Retina (tissue), 1 donor: ENCODE results near the gene ADARB1.

Experiments used
- DNase-seq: peaks from one replicate; pipeline ENCODE4 v3.0.0-alpha.2; 2016

The ADARB1 gene

DNA sequence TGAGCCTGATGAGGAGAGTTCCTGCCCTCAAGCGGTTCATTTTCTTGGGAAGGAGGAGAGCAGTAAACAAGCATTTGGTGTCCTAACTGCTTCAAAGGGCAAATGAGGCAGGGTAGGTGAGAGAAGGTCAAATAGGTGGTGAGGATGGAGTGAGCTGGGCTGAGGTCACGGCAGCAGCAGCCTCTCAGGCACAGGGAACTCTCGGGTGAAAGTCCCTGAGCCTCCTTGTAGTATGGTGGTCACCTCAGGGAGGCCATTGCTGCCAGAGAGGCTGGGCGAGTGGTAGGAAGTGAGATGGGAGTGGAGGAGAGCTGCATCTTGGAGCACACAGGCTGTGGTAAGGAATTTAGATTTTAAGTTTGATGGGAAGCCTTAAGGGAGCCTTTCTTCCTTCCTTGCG, 4.0 kb downstream of the ADARB1 start:
- no peak for DNase-seq

DNA sequence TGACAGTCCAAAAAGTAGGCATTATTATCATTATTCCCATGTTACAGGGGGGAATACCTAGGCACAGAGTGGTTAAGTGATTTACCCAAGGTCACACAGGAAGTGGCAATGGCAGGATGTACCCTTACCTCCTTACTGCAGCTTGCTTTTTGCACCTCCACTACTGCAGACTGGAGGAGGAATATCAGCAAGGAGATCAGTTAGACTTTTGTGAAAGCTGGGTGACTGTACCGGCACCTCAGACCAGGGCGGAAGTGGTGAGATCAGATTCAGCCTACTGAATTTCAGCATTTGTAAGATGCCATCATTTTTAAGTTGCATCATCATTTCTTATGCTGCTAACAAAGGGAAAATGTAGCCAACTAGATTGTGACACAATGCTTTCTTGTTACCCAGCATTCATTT, 4.5 kb downstream of the ADARB1 start:
- no peak for DNase-seq

DNA sequence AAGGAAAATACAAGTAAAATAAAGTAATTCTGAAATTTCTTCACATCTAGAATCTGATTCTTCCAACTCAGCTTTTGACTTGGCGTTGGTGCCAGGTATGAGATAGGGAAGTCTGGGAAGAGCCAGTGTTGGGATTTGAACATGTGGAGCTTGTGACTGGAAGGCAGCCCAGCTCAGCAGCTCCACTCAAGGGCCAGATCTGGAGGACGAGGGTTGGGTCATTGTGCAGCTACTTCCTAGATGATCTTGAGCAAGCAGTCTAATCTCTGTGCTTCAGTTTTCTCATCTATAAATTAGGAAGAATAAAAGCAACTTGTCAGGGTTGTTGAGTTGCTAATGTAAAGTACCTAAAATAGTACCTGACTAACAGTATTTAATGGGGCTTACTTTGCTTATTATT, 5.0 kb downstream of the ADARB1 start:
- DNase-seq = no peak

DNA sequence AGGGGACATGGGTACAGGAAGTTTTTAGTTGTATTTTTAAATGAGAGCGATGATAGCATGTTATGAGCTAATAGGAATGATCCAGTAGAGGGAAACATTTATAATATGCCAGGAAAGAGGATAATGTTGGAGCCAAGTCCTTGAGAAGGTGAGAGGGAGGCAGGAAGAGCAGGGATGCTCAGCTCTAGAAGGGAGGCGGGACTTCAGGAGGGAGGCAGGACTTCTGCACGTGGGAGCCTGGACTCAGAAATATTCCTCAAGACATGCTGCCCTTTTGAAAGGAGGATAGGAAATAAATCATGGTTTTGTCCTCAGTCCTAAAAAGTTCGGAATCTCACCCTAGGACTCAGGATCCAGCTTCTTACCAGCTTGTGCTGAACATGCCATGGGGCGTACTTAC, 5.9 kb downstream of the ADARB1 start:
- DNase-seq = no peak

- DNase-seq = no peak
Measured at GRCh38 chr21:45080639-45081414, 6.4 kb downstream of the ADARB1 start.

GRCh38 chr21:45081636-45082035, 7.3 kb downstream of the ADARB1 start:
- no peak for DNase-seq

DNA sequence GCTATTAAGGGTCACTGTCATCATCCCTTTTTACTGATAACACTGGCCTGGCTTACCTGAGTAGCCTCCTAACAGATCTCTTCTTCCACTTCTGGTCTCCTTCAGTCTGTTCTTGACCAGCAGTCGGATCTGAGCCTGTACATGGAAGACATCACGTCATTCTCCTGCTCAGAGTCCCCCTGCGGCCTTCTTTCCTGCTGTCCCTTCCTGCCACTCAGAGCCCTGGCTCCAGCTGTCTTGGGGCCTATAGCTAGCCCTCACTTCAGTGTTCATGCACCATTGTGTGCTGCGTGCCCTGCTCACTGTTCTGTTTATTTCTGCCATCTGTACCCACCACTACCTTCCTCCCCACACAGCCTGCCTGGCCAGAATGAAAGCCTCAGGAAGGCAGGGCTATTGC, 8.4 kb downstream of the ADARB1 start:
- DNase-seq = no peak

GRCh38 chr21:45084121-45084520, 9.7 kb downstream of the ADARB1 start:
- no peak for DNase-seq

- no peak for DNase-seq
Measured at GRCh38 chr21:45084881-45085536, 10.6 kb downstream of the ADARB1 start.

DNA sequence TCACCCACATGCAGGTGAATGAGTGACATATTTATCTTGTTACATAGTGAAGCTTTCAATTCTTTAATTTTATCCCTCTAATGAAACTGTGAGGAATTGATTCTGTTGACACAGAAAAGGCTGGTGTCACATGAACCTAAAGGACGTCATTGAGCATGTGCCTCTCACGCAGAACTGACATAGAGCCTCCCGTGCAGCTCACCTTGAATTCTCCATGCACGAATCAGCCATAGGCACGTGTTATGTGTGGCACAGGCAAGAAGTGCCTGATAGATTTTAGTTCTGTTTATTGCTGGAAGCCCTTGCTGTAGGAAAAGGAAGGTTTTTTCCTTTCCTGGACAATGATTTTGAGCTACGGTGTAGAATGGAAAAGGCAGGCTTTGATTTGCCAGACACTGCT, 11.3 kb downstream of the ADARB1 start:
- no peak for DNase-seq

DNA sequence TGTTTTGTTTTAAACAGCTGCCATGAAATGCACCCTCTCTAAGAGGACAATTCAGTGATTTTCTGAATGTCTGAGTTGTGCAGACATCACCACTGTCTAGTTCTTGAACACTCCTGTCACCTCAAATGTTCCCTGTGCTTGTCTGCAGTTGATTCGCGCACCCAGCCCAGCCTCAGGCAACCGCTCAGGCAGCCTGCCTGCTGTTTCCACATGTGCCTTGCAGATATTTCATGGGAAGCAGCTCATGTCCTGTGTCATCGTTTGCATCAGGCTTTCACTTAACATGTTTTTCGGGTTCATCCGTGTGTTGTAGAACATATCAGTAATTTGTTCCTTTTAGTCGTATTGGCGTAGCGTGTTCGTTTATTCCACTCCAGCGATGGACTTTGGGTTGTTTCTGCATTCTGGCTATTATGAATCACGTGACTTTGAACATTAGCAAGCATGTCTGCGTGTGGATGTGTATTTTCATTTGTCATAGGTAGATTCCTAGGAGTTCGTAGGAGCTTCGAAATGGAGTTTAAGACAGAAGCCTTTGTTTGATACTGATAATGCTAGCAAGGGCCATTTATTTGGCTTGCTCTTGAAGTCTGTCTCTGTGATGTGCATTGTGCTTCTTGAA, 12.1 kb downstream of the ADARB1 start:
- DNase-seq = peak; percentile 56

- DNase-seq = no peak
Measured at GRCh38 chr21:45087022-45087823, 12.8 kb downstream of the ADARB1 start.

DNA sequence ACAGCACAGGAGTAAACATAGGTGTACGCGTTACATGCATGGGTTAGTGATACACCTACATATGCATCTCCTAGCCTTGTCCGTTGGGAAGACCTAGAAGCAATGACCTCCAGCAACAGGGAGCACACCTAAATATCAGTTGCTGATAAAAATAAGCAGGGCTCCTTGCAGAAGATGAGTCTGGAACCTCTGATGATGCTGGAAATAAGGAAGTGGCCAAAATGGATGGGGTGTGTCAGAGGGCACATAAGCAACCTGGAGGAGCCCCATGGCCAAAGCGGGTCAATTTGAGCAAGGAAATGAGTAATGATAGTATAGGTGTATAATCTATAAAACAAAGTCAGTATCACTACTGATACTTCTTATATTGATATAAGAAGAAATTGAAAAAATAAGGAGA, 13.7 kb downstream of the ADARB1 start:
- no peak for DNase-seq

DNA sequence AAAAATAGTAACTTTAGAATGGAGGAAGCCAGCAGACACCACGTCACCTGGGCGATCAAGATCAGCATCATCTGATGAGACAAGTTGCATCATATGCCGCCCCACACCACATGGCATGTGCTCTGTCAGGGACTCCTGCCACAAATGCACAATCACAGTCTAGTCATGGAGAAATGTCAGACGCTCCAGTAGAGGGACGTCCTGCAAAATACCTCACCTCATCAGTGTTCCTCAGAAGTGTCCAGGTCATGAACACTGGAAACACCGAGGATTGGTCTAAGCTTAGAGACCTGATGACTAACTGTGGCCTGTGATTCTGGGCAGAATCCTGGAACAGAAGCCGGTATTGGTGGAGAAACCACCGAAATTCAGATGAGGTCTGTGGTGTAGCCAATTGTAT, 14.3 kb downstream of the ADARB1 start:
- DNase-seq = no peak

GRCh38 chr21:45089964-45090363, 15.6 kb downstream of the ADARB1 start:
- no peak for DNase-seq

GRCh38 chr21:45090966-45091365, 16.6 kb downstream of the ADARB1 start:
- DNase-seq = no peak

DNA sequence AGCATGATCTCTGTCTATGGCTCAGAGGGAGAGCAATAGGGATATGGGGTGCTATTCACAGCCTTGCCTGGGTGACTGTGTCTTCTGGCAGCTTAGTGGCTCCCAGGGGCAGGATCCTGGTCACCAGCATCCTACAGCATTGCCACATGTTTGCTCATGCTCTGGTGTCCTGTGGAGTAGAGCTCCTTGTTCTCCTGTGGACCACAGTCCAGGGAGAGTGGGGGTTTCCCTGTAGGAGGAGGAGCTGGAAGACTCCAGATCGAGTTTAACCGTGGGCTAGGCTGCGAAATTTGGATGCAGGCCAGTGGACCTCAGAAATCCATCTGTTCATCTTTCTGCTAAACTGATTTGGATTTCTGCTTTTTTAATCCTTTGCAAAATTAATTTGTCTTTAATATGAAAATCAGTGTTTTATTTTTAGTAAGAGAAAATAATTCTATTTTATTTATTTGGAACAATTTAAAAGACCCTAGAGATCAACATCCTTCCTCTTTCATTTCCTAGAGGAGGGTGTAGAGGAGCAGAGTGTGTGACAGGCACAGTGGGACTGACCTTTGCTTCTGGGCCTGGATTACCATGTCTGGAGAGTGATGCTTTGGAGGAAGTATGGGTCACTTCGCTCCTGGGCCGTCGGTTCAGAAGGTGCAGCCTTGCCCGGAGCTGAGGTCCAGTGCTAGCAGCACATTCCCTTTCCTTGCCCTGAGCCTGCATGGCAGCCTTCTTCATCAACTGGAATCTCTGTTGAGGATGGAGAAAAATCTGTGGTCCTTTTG, 17.4 kb downstream of the ADARB1 start:
- DNase-seq = no peak

DNA sequence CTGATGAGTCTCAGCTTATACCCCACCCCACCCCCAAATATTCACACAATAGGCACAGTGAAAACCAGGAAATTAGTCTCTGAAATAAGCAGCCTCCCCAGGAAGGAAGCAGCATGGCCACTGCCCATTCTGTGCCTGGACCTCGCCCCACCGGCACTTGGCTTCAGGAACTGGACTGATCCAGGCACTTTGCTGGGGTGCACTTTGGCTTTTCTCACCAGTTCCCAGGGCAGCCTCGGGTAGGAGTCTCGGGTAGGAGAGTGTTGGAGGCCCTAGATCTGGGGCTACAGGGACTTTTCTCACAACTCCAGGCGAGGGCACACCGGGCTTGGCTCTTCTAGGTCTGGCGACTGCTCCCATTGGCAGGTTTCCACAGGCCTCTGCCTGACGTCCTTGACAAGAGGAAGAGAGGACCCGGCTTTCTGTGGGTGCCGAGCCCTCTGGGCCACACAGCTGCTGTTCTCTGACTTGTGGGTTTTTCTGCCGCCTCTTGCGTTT, 18.7 kb downstream of the ADARB1 start:
- DNase-seq = no peak

DNA sequence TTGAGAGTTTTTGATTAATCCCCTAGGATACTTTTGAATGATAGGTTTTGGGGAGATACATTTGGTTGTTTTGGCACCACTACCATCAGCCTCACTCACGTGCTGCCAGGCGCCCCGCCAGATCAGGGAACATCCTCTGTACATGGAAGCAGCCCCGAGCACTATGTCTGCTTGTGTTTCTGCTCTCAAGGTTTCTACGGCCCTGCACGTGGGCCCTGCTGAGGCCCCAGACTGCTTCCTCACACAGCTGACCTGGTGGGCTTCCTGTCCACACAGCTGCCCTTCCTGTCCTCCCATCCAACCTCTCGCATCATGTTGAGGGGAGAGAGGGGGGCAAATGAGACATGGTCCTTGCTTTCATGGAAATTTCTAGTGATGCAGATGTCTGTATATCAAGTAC, 20.0 kb downstream of the ADARB1 start:
- no peak for DNase-seq

- DNase-seq = no peak
Measured at GRCh38 chr21:45095505-45095904, 21.1 kb downstream of the ADARB1 start.

DNA sequence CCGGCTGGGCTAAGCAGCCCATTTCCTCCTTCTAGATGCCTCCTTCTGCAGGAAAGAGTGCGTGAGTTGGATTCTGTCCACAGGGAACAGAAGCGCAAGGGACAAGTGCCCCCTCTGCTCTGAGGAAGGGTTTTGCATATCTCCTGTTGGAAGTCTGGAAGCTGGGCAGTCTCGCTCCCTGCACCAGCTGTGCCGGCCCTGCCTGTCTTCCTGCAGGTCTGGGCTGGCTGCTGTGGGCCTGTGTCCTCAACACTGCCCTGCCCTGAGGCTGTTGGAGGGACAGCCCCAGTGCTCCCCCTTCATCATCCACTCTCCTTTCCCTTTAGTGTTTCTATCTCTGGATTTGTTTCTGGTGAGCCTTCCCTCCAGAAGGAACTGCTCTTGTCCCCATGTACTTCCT, 21.8 kb downstream of the ADARB1 start:
- no peak for DNase-seq

GRCh38 chr21:45097827-45098387, 23.5 kb downstream of the ADARB1 start:
- no peak for DNase-seq
